HG03575 (cell line): ENCODE results near the gene PCSK7.
"Not testable (repeated sequence)": the region's sequence is repeated elsewhere in the genome, so short reads cannot be mapped to it uniquely, and the experiment has no call there.

Experiments
- ATAC-seq: cut with Tn5 transposase; IDR thresholded peaks from one replicate; pipeline ENCODE4 v1.9.1; 2021; ENCODE audit not compliant: unreplicated experiment, insufficient number of reproducible peaks, low FRiP score; ENCODE audit errors: extremely low read depth

The PCSK7 gene, protein sequence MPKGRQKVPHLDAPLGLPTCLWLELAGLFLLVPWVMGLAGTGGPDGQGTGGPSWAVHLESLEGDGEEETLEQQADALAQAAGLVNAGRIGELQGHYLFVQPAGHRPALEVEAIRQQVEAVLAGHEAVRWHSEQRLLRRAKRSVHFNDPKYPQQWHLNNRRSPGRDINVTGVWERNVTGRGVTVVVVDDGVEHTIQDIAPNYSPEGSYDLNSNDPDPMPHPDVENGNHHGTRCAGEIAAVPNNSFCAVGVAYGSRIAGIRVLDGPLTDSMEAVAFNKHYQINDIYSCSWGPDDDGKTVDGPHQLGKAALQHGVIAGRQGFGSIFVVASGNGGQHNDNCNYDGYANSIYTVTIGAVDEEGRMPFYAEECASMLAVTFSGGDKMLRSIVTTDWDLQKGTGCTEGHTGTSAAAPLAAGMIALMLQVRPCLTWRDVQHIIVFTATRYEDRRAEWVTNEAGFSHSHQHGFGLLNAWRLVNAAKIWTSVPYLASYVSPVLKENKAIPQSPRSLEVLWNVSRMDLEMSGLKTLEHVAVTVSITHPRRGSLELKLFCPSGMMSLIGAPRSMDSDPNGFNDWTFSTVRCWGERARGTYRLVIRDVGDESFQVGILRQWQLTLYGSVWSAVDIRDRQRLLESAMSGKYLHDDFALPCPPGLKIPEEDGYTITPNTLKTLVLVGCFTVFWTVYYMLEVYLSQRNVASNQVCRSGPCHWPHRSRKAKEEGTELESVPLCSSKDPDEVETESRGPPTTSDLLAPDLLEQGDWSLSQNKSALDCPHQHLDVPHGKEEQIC

GRCh38 chr11:117231842-117232091 lies at the start of gene PCSK7:
Gene PCSK7 (minus strand): TSS chr11:117232073. CDS start chr11:117229844, 2,229 bp downstream.
- no peak for ATAC-seq

DNA sequence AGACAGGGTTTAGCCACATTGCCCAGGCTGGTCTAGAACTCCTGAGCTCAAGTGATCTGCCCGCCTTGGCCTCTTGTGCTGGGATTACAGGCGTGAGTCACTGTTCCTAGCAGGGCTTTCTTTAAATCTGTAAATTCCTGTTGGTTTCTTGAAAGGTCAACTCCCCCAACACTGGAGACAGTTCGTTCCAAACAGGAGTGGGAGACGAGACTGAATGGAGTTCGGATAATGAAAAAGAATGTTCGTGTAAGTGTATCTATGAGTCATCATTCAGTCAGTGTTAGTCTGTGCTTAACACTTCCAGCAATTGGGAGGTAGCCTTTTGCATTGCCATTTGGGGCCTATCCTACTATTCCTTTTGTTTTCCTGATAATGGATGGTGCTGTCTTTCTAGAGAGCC lies 49.3 kb upstream of the PCSK7 start:
- ATAC-seq = no peak

DNA sequence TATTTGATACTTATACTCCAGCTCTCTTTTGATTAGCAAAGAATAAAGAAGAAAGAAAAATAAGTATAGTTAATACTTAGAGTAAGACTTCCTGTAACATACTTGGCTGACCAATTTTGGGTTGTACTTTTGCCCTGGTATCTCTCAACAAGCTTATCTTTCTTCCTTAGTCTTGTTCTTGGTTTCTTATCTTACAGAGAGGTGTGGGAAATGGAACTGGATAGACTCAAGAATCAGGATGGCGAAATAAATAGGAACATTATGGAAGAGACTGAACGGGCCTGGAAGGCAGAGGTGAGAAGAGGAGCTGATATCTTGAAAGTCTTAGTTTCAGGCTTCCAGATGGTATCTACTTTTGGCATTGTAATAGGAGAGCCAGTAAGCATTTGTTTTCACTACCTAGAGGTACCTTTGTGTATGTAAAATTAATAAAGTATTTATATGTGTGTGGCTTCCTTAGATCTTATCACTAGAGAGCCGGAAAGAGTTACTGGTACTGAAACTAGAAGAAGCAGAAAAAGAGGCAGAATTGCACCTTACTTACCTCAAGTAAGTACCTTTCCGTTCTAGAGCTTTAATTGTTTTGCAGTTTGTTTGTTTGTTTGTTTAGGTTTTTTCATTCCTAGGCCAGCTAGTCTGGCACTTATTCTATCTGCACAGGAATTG lies 48.0 kb upstream of the PCSK7 start:
- no peak for ATAC-seq

DNA sequence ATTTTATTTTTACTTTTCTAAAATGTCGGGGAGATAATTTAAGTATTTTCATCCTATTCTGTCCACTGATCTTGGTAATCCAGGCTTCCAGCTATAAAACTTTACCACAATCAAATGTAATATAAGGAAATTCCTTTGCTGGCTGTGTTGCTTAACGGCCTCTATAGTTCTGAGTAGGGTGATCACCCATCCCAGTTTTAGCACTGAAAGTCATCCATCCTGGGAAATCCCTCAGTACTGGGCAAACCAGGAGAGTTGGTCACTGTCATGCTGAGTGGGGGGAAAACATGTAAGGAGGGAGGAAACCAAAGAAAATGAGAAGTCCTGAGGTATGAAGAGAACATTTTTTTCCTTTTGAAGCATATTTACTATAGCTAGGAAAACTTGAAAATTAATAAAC lies 46.5 kb upstream of the PCSK7 start:
- ATAC-seq = no peak

- no peak for ATAC-seq
Measured at GRCh38 chr11:117273550-117274289, 41.8 kb upstream of the PCSK7 start.

- ATAC-seq = not testable (repeated sequence)
Measured at GRCh38 chr11:117272175-117272574, 40.3 kb upstream of the PCSK7 start.

GRCh38 chr11:117271208-117271607 lies 39.3 kb upstream of the PCSK7 start:
- no peak for ATAC-seq

DNA sequence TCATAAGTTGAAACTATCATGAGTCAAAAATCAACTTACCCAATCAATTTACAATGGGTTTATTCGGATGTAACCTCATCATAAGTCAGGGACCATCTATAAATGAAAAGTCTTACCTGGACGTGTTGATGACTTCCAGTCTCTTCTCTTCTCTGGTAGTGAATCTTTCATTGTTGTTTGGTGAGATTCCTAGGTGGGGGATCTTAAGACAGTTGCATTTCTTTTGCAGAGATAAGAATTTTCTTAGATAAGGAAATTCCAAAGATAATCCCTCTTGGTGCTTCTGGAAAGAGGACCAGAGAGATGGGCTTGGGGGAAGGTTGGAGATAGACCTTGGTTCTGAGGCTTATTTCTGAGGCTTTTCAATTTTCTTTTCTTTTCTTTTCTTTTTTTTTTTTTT lies 38.0 kb upstream of the PCSK7 start:
- ATAC-seq = no peak

DNA sequence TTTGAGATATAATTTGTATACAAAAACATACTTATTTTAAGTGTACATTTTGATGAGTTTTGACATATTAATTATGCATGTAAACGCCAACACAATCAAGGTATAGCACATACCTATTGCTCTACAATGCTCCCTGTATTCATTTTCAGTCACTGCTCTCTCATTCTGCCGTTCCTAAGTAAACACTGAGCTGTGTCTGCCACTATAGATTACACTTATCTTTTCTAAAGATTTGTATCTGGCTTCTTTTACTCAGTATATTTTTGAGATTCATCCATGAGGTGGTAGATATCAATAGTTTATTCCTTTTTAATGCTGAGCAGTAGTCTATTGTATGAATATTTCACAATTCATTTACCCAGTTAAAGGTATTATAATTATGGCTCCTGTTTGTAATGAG lies 33.9 kb upstream of the PCSK7 start:
- ATAC-seq = no peak

GRCh38 chr11:117264624-117265323 lies 32.9 kb upstream of the PCSK7 start:
- not testable (repeated sequence) for ATAC-seq

DNA sequence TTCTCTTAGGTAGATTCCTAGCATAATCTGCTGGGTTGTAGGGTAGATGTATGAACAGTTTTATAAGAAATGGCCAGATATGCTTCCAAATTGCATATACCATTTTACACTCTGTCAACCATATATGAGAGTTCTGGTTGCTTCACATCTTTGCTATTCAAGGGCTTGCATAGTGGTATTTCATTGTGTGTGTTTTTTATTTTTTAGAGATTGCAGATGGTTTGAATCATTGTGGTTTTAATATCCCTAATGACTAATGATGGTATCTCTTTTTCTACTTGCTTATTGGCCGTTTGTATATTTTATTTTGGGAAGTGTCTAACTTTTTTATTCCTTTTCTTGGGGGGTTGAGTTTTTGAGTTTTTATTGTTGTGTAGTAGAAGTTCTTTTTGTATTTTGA lies 27.5 kb upstream of the PCSK7 start:
- ATAC-seq = no peak

- ATAC-seq = no peak
Measured at GRCh38 chr11:117258576-117258975, 26.7 kb upstream of the PCSK7 start.

DNA sequence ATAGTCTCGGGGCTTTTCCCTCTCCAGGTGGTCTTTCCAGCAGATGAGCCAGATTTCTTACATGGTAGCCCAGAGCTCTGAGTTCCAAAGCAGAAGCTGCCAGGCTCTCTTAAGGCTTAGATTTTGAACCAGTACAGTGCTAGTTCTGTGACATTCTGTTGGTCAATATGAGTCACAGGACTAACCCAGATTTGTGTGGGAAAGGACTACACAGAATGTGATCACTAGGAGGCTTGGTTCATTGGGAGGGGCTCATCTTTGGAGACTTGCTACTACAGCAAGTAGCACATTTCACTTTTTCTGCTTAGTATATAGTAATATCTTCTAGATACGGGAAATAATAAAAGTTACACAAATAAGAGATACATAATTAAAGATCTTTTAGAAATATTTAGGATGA lies 24.7 kb upstream of the PCSK7 start:
- no peak for ATAC-seq

- no peak for ATAC-seq
Measured at GRCh38 chr11:117255966-117256365, 24.1 kb upstream of the PCSK7 start.

GRCh38 chr11:117251506-117251905 lies 19.6 kb upstream of the PCSK7 start:
- no peak for ATAC-seq

DNA sequence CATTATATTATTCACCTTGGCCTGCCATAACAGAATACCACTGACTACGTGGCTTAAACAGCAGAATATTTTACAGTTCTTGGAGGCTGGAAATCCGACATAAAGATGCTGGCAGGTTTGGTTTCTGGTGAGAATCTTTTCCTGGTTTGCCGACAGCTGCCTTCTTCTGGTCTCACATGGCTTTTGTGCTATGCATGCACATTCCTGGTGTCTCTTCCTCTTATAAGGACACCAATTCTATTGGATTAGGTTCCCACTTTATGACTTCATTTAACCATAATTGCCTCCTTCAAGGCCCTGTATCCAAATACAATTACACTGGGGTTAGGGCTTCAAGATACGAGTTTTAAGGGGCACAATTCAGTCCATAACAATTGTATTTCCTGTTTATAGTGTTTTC lies 17.7 kb upstream of the PCSK7 start:
- ATAC-seq = no peak

- no peak for ATAC-seq
Measured at GRCh38 chr11:117248341-117248740, 16.5 kb upstream of the PCSK7 start.

- no peak for ATAC-seq
Measured at GRCh38 chr11:117239295-117239694, 7.4 kb upstream of the PCSK7 start.

- no peak for ATAC-seq
Measured at GRCh38 chr11:117238221-117238620, 6.3 kb upstream of the PCSK7 start.
